Body of pancreas (tissue), 4 donors: ENCODE measurements around the gene S100A2. TPM values are rescaled to one million over a fixed set of nuclear protein-coding genes. Genes with fewer than 3 reads are reported as not detected.

Experiments used
- ATAC-seq: fragments of 150-250 bp; one replicate; pipeline ENCODE4 v1.9.1; 2016
- DNase-seq, 4 donors: peaks; one replicate each; pipeline ENCODE4 v3.0.0-alpha.2; 2019
- H3K27ac ChIP-seq, 4 donors: fragments of 200-600 bp; sonication (generic); 1 replicate in 3 of 4; 2 replicates in 1 of 4; pipeline versions ENCODE4 v1.5.1 to v1.6.1; 2016 to 2019; ENCODE audit warnings: mild to moderate bottlenecking in 1 of 4, mixed read lengths in 1 of 4, moderate library complexity in 1 of 4
- H3K27me3 ChIP-seq, 2 donors: fragments of 200-600 bp; sonication (generic); one replicate each; pipeline ENCODE4 v1.6.0; 2016; ENCODE audit warnings: mild to moderate bottlenecking in 1 of 2
- H3K36me3 ChIP-seq, 2 donors: fragments of 200-600 bp; sonication (generic); replicated peaks in 1 of 2; 2 replicates each; pipeline ENCODE4 v1.5.1; 2016; ENCODE audit warnings: low read depth in 2 of 2; ENCODE audit not compliant: insufficient read depth in 1 of 2
- H3K4me1 ChIP-seq: fragments of 200-600 bp; sonication (generic); one replicate; pipeline ENCODE4 v1.6.0; 2016
- H3K4me3 ChIP-seq, 2 donors: fragments of 200-600 bp; sonication (generic); 1 replicate in 1 of 2; 2 replicates in 1 of 2; pipeline ENCODE4 v1.5.1; 2016 to 2019
- H3K9me3 ChIP-seq, 3 donors: fragments of 200-600 bp; sonication (generic); 1 replicate in 2 of 3; 2 replicates in 1 of 3; pipeline ENCODE4 v1.5.1; 2016
- POLR2A ChIP-seq, 3 donors: fragments of 450-650 bp; IDR thresholded peaks; one replicate each; pipeline ENCODE4 v1.6.1; 2016; ENCODE audit warnings: antibody characterized with exemption in 3 of 3, mild to moderate bottlenecking in 2 of 3
- WGBS, 2 donors: methylation state at CpG; one replicate each; pipeline ENCODE4 v1.1.5; 2017; 5-methylcytosine and 5-hydroxymethylcytosine counted together
- intact Hi-C: fragments of 100-400 bp; cut with DNase I; formaldehyde crosslinking; loops from one replicate; pipeline ENCODE4 v1.15.1; 2023
- total RNA-seq, 2 donors: library from RNA; depleted of rRNA; stranded (reverse); fragments of >200 nt; gene quantifications; one replicate each; pipeline ENCODE4 v1.1.0, GENCODE V29; 2016
- TF ChIP-seq, protein P1 (sequence below), 7 experiments: fragments of 450-650 bp in 4 of 7; fragments of 200-600 bp in 3 of 7; sonication (generic) in 3 of 7; IDR thresholded peaks; one replicate each; pipeline ENCODE4 v1.5.1; 2016 to 2019; ENCODE audit warnings: antibody characterized with exemption in 7 of 7

The S100A2 gene
- total RNA-seq, 2 donors from 2014 or later, result not detected

GRCh38 chr1:153545067-153546055 is 20.3 kb downstream of the S100A2 start, which contains the start of gene S100A4:
TSS of gene S100A4 (minus strand) at chr1:153545806. CDS start at chr1:153544794, 1,012 bp downstream.
- intact Hi-C loops, result no loop called here
- H3K4me1 ChIP-seq, result peaks cover 43% of the 10 kb centered on the region
- no peaks in the 10 kb centered on the region for H3K36me3 ChIP-seq
- TF ChIP-seq, protein P1, sequence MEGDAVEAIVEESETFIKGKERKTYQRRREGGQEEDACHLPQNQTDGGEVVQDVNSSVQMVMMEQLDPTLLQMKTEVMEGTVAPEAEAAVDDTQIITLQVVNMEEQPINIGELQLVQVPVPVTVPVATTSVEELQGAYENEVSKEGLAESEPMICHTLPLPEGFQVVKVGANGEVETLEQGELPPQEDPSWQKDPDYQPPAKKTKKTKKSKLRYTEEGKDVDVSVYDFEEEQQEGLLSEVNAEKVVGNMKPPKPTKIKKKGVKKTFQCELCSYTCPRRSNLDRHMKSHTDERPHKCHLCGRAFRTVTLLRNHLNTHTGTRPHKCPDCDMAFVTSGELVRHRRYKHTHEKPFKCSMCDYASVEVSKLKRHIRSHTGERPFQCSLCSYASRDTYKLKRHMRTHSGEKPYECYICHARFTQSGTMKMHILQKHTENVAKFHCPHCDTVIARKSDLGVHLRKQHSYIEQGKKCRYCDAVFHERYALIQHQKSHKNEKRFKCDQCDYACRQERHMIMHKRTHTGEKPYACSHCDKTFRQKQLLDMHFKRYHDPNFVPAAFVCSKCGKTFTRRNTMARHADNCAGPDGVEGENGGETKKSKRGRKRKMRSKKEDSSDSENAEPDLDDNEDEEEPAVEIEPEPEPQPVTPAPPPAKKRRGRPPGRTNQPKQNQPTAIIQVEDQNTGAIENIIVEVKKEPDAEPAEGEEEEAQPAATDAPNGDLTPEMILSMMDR (IDR thresholded peaks at IDR 0.05), result peak in 1 of 7 experiments; percentile 11
- peak in 2 of 3 donors; percentile 51 to 69 for TF ChIP-seq POLR2A (IDR thresholded peaks at IDR 0.05)
- 41 to 53% methylated on average over 13 to 19 of the region's 19 CpGs for WGBS, 2 donors
- peak; percentile 89 to 98 (median 95) for DNase-seq
- H3K4me3 ChIP-seq, result no peak within 1 kb of the TSS
- H3K27me3 ChIP-seq, result no peaks in the 10 kb centered on the region
- H3K9me3 ChIP-seq, result no peaks in the 10 kb centered on the region
- peak; percentile 93 for ATAC-seq
- peak within 1 kb of the TSS; percentile 51 to 71 (median 56) for H3K27ac ChIP-seq

DNA sequence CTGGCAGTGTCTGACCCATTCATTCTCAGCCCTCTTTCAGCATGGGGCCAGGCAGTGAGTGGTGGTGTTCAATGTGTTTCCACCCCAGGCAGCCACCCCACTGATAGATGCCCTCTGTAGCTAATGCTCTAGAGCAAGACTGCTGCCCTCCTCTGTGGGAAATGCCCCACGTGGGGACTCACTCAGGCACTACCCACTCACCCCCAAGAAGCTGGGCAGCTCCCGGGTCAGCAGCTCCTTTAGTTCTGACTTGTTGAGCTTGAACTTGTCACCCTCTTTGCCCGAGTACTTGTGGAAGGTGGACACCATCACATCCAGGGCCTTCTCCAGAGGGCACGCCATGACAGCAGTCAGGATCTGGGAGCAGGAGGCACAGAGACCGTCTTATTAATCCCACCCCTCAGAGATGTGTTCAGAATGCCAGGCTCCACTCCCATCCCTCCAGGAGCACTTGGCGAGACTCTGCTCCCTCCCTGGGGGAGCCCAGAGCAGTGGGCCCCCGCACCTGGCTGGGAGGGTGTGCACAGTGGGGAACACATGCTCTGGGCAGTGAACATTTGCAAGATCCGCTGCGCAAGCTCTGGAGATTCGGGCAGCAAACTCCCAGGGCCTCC is 21.1 kb downstream of the S100A2 start:
- Histone ChIP-seq H3K27me3 (no peaks in the 10 kb centered on the region), H3K27ac (peak overlapping the region; percentile 51 to 71 (median 56)), H3K36me3 (no peaks in the 10 kb centered on the region), H3K4me3 (no peak overlapping the region), H3K9me3 (no peaks in the 10 kb centered on the region), H3K4me1 (peaks cover 40% of the 10 kb centered on the region)
- DNase-seq (peak in 1 of 4 donors; percentile 14), ATAC-seq (no peak)
- intact Hi-C loops, result no loop called here
- TF ChIP-seq, protein P1 (IDR thresholded peaks at IDR 0.05), result no peak
- TF ChIP-seq POLR2A (IDR thresholded peaks at IDR 0.05), result no peak
- WGBS, 2 donors, result 52 to 66% methylated on average over 4 to 10 of the region's 10 CpGs

GRCh38 chr1:153543736-153544135 is 21.9 kb downstream of the S100A2 start:
- H3K27me3 ChIP-seq, result no peaks in the 10 kb centered on the region
- H3K9me3 ChIP-seq, result no peaks in the 10 kb centered on the region
- TF ChIP-seq POLR2A (IDR thresholded peaks at IDR 0.05), result no peak
- TF ChIP-seq, protein P1 (IDR thresholded peaks at IDR 0.05), result no peak
- H3K4me3 ChIP-seq, result no peak overlapping the region
- intact Hi-C loops, result no loop called here
- DNase-seq (no peak), ATAC-seq (no peak)
- H3K4me1 ChIP-seq, result peaks cover 34% of the 10 kb centered on the region
- WGBS, 2 donors, result 83 to 88% methylated on average over 4 of the region's 4 CpGs
- no peaks in the 10 kb centered on the region for H3K36me3 ChIP-seq
- no peak overlapping the region for H3K27ac ChIP-seq

DNA sequence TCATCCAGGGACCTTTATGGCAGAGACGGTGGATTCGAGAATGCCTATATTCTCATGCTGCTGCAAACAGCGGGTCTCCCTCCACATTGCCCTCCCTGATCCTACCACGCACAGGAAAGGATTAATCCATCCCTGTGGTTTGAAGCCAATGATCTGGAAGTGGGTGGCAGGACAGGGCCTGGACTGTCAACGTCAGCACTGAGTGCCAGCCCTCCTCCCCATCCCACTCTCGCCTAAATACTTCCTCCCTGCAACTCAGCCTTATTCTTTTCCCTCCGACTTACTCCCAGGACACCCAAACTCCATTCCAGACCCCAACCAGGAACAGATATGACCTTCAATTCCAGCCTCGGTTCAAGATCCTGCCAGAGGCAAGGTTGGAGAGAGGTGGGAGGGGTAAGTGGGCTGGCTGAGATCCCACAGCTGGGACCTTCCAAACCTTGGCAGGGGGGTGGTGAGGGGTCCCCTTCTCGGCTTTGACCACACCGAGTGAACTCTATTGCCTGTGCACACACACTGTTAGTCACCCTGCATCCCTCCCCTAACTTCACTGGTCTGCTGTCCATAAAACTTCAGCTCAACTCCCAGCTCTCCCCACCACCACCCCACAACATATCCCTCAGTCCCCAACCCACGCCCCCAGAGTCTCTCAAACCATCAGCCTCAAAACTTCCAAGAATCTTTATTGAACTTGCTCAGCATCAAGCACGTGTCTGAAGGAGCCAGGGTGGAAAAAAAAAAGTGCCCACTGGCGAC is 22.5 kb downstream of the S100A2 start:
- Histone ChIP-seq H3K9me3 (no peaks in the 10 kb centered on the region), H3K4me3 (no peak overlapping the region), H3K27ac (no peak overlapping the region), H3K4me1 (peaks cover 34% of the 10 kb centered on the region), H3K36me3 (no peaks in the 10 kb centered on the region), H3K27me3 (no peaks in the 10 kb centered on the region)
- ATAC-seq (no peak), DNase-seq (no peak)
- no peak for TF ChIP-seq POLR2A (IDR thresholded peaks at IDR 0.05)
- TF ChIP-seq, protein P1 (IDR thresholded peaks at IDR 0.05), result no peak
- intact Hi-C loops, result no loop called here
- 74 to 77% methylated on average over 13 of the region's 13 CpGs for WGBS, 2 donors
